ENCODE results near the gene JADE2. TPM values are rescaled to one million over a fixed set of nuclear protein-coding genes. Genes with fewer than 3 reads are reported as not detected.

The JADE2 gene
- total RNA-seq, 6 donors from 2014 or later: 51.5 to 102 (median 69.5) TPM

DNA sequence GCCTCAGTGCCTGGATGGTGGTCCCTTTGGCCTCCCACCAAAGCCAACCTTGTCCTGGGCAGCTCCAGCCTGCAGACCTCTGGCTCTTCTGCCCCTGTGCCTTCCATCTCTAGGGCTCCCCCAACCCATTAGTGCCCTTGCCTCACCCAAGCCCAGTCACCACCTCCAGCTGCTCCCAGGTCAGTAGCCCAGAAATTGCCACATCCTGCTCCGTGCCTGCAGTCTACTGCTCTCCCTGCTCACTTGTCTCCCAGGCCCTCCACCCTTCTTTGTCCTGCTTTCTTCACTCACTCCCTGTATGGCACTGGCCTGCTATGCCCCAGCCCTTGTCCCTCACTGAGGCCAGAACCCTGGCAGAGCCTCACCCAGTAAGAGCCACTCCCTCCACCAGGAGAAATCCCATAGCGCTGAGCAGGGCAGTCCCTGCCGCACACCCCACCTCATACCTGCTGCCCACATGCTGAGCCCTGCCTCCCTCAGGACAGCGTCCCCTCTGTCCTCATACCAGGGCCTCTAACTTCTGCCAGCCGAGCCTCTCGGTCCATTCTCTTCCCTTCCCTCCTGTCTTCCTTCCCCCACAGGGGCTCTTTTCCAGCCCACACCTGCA is 44.4 kb downstream of the JADE2 start:
- Histone ChIP-seq H3K4me1 (peaks cover 35 to 40% (median 36%) of the 10 kb centered on the region in 4 donors), H3K36me3 (peaks cover 38 to 89% (median 78%) of the 10 kb centered on the region in 4 donors), H3K27ac (peak overlapping the region; percentile 21 to 80 (median 77)), H3K9me3 (no peaks in the 10 kb centered on the region), H3K4me3 (no peak overlapping the region), H3K27me3 (no peaks in the 10 kb centered on the region)
- TF ChIP-seq, protein P1, sequence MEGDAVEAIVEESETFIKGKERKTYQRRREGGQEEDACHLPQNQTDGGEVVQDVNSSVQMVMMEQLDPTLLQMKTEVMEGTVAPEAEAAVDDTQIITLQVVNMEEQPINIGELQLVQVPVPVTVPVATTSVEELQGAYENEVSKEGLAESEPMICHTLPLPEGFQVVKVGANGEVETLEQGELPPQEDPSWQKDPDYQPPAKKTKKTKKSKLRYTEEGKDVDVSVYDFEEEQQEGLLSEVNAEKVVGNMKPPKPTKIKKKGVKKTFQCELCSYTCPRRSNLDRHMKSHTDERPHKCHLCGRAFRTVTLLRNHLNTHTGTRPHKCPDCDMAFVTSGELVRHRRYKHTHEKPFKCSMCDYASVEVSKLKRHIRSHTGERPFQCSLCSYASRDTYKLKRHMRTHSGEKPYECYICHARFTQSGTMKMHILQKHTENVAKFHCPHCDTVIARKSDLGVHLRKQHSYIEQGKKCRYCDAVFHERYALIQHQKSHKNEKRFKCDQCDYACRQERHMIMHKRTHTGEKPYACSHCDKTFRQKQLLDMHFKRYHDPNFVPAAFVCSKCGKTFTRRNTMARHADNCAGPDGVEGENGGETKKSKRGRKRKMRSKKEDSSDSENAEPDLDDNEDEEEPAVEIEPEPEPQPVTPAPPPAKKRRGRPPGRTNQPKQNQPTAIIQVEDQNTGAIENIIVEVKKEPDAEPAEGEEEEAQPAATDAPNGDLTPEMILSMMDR (IDR thresholded peaks at IDR 0.05): no peak
- TF ChIP-seq POLR2AphosphoS5 (IDR thresholded peaks at IDR 0.05) (no peak), EP300 (IDR thresholded peaks at IDR 0.05) (no peak), POLR2A (IDR thresholded peaks at IDR 0.05) (no peak)
- WGBS, 2 donors: 79 to 89% methylated on average over 5 to 6 of the region's 6 CpGs
- DNase-seq (no peak), ATAC-seq (ENCODE audit: low FRiP score in 2 of 2) (no peak)

DNA sequence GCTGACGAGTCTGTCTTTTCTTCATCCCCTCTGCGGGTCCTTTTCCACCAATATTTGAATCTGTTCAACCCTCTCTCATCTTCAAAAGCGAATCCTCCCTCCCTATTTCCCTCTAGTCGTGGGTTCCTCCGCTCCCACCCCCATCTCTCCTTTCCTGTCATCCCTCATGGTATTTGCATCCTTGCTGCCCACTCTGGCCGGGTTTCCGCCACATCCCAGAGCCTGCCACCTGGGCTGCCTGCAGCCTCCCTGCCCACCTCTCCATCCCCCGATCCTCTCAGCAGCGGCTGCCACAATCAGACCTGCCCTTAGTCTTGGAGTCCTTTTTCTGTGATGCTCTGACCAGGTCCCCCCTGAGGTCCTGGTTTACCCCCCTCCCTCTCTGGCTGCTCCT is 44.9 kb downstream of the JADE2 start:
- Histone ChIP-seq H3K27ac (peak overlapping the region in 3 of 4 donors; percentile 75 to 80 (median 79)), H3K27me3 (no peaks in the 10 kb centered on the region), H3K4me1 (peaks cover 35 to 40% (median 36%) of the 10 kb centered on the region in 4 donors), H3K4me3 (no peak overlapping the region), H3K36me3 (peaks cover 41 to 89% (median 78%) of the 10 kb centered on the region in 4 donors), H3K9me3 (no peaks in the 10 kb centered on the region)
- TF ChIP-seq POLR2AphosphoS5 (IDR thresholded peaks at IDR 0.05): no peak
- TF ChIP-seq POLR2A (IDR thresholded peaks at IDR 0.05): no peak
- TF ChIP-seq EP300 (IDR thresholded peaks at IDR 0.05): no peak
- TF ChIP-seq, protein P1 (IDR thresholded peaks at IDR 0.05): no peak
- WGBS, 2 donors: 90 to 93% methylated on average over 9 of the region's 9 CpGs
- ATAC-seq (ENCODE audit: low FRiP score in 2 of 2) (no peak), DNase-seq (no peak)

DNA sequence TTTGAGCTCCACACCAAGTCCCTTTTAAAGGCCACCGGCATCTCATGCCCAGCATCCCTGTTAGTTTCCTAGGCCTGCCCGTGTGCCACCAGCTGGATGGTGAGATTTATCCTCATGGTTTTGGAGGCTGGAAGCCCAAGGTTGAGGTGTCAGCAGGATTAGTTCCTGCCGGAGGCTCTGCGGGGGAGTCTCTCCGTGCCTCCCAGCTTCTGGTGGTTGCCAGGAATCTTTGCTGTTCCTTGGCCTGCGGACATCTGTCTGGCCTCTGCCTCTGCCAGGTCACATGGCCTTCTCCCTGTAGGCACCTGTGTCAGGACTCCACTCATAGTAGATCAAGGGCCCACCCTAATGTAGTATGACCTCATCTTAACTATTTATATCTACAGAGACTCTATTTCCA is 45.4 kb downstream of the JADE2 start:
- Histone ChIP-seq H3K27ac (peak overlapping the region in 1 of 4 donors; percentile 80), H3K4me1 (peaks cover 35 to 40% (median 36%) of the 10 kb centered on the region in 4 donors), H3K4me3 (no peak overlapping the region), H3K36me3 (peaks cover 45 to 87% (median 79%) of the 10 kb centered on the region in 4 donors), H3K9me3 (no peaks in the 10 kb centered on the region), H3K27me3 (no peaks in the 10 kb centered on the region)
- peak in 1 of 2 donors; percentile 18 for ATAC-seq (ENCODE audit: low FRiP score in 2 of 2)
- no peak for DNase-seq
- WGBS, 2 donors: 60 to 89% methylated on average over 1 to 5 of the region's 6 CpGs
- TF ChIP-seq POLR2A (IDR thresholded peaks at IDR 0.05) (no peak), POLR2AphosphoS5 (IDR thresholded peaks at IDR 0.05) (no peak), EP300 (IDR thresholded peaks at IDR 0.05) (no peak)
- TF ChIP-seq, protein P1 (IDR thresholded peaks at IDR 0.05): no peak

DNA sequence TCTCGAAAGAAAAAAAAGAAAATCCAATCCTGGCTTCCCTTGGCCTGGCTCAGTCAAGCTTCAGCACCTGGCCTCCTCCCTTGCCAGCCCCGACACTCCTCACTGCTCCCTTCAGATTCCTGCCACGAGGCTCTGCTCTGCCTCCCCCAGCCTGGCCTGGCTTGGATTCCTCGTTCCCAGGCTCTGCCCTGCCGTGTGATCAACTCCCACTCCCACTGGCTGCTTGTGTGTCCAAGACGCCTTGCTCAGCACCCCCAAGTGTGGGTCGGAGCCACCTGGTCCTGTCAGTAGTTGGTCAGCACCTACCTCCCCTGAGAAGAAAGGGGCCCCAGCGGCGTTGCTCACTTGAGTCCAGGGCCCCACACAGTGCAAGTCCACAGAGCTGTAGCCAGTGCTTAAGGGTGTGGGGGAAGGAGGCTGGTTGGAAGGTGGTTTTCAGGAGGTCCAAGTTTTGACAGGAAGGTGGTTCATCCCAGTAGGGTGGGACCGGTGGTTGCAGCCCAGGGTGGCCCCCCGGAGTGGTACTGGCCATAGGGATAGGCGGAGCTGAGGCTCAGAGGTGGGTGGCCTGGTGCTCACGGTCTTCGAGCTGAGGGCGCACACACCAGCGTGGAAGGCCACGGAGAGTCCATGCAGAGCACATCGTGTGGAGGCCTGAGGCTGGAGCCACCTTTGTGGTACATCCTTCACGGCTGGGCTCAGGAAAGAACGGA is 46.4 kb downstream of the JADE2 start:
- ATAC-seq (ENCODE audit: low FRiP score in 2 of 2): no peak
- H3K36me3 ChIP-seq: peaks cover 40 to 87% (median 76%) of the 10 kb centered on the region in 4 donors
- no peak for DNase-seq
- peak overlapping the region in 1 of 4 donors; percentile 80 for H3K27ac ChIP-seq
- no peaks in the 10 kb centered on the region for H3K9me3 ChIP-seq
- no peak overlapping the region for H3K4me3 ChIP-seq
- 96 to 97% methylated on average over 20 of the region's 20 CpGs for WGBS, 2 donors
- no peaks in the 10 kb centered on the region for H3K27me3 ChIP-seq
- TF ChIP-seq EP300 (IDR thresholded peaks at IDR 0.05): no peak
- TF ChIP-seq POLR2A (IDR thresholded peaks at IDR 0.05): no peak
- TF ChIP-seq, protein P1 (IDR thresholded peaks at IDR 0.05): no peak
- TF ChIP-seq POLR2AphosphoS5 (IDR thresholded peaks at IDR 0.05): no peak
- peaks cover 33 to 43% (median 34%) of the 10 kb centered on the region in 4 donors for H3K4me1 ChIP-seq

All from upper lobe of left lung (tissue), 6 donors.